GM06990 (cell line): ENCODE data around the gene ADGRB2.

ENCODE experiments used
- DNase-seq: peaks from one replicate; pipeline ENCODE4 v3.0.0-alpha.2; 2011; ENCODE audit not compliant: insufficient read length; ENCODE audit errors: extremely low read depth
- H3K27me3 ChIP-seq: replicated peaks from 2 replicates; pipeline ENCODE4 v1.6.0; 2011; ENCODE audit warnings: low read length; ENCODE audit not compliant: control insufficient read depth, insufficient read depth
- H3K36me3 ChIP-seq: 2 replicates; pipeline ENCODE4 v1.5.1; 2011; ENCODE audit warnings: low read length; ENCODE audit not compliant: control insufficient read depth, insufficient read depth
- H3K4me3 ChIP-seq: replicated peaks from 2 replicates; pipeline ENCODE4 v1.5.1; 2011; ENCODE audit warnings: low read depth, mild to moderate bottlenecking, control low read depth, low read length
- TF ChIP-seq, protein P1 (sequence below): IDR thresholded peaks from 2 replicates; pipeline ENCODE4 v1.5.1; 2011; ENCODE audit warnings: low read length, control low read depth, mild to moderate bottlenecking, inconsistent platforms; ENCODE audit not compliant: insufficient read depth, poor library complexity, severe bottlenecking

ADGRB2 gene

DNA sequence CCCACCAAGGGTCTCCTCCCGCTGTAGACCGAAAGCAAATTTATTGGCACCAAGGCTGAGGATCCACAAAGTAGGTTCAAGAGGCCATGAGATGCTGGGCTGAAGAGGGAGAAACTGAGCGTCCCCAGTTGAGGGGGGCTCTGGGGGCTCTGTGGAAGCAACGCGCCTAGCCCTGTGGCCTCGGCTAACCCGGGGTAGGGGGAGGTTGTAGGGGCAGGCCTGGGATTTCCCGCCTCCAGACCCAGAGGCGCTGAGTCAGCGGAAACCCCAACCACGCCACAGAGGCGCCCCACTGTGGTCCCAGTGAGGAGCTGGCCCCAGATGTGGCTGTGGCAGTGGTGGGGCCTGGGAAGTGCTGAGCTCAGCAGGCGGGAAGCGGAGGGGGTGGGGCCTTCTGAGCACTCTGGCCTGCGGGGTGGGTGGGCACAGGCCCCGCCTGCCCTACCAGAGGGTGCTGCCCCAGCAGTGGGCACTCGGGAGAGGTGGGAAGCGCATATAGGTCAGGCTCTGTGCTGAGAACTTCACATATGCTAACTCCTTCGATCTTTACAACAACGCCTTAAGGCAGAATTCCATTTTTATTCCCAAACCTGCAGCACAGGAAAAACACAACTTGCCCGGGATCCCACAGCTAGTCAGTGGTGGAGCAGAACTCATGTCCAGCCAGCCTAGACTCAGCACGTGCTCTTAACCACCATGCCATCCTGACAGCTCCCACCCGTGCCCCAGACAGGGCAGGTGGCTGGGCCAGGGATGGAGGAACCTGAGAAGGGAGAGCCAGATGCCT, 58.9 kb downstream of the ADGRB2 start:
- Histone ChIP-seq H3K4me3 (no peak overlapping the region), H3K36me3 (no peaks in the 10 kb centered on the region), H3K27me3 (peaks cover 2% of the 10 kb centered on the region; the same call in 1 of the 2 replicates)
- TF ChIP-seq, protein P1, sequence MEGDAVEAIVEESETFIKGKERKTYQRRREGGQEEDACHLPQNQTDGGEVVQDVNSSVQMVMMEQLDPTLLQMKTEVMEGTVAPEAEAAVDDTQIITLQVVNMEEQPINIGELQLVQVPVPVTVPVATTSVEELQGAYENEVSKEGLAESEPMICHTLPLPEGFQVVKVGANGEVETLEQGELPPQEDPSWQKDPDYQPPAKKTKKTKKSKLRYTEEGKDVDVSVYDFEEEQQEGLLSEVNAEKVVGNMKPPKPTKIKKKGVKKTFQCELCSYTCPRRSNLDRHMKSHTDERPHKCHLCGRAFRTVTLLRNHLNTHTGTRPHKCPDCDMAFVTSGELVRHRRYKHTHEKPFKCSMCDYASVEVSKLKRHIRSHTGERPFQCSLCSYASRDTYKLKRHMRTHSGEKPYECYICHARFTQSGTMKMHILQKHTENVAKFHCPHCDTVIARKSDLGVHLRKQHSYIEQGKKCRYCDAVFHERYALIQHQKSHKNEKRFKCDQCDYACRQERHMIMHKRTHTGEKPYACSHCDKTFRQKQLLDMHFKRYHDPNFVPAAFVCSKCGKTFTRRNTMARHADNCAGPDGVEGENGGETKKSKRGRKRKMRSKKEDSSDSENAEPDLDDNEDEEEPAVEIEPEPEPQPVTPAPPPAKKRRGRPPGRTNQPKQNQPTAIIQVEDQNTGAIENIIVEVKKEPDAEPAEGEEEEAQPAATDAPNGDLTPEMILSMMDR = peak; percentile 52
- peak; percentile 76 for DNase-seq

DNA sequence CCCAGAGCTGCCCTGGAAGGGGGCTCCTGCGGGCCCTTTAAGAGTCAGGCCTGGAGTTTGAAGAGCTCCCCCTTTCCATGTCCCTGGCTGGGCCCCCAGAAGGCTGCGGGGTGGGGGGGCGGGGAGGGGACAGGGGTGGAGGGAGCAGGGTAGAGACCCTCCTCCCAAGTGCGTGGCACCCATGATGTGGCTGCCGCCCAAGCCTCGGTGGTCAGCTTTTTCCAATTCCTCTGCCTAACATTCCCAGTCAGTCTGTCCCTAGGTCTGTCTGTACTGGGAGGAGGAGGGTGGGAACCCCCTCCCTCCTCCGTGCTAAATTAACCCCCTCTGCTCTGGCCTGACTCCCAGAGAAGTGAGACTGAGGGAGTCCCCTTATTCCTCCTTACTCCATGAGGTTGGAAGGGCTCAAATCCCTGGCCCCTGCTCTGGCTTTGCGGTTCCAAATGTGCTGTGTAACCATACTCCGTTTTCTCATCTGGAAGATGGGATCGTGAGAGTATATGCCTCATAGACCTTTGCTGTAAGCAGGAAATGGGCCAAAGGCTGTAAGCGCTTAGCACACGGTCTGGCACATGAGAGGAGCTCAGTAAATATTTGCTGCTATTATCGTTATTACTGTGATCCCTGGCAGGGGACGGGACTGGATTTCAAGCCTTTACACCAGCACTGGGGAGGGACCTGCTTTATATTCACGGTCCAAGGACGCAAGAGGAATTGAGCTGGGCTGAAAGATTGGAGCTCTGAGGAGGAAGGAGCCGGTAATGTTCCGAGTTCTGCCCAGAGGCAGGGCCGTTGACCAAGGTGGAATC, 59.7 kb downstream of the ADGRB2 start:
- TF ChIP-seq, protein P1 = no peak
- Histone ChIP-seq H3K27me3 (peaks cover 2% of the 10 kb centered on the region; the same call in 1 of the 2 replicates), H3K36me3 (no peaks in the 10 kb centered on the region), H3K4me3 (no peak overlapping the region; the same call in 1 of the 2 replicates)
- no peak for DNase-seq

DNA sequence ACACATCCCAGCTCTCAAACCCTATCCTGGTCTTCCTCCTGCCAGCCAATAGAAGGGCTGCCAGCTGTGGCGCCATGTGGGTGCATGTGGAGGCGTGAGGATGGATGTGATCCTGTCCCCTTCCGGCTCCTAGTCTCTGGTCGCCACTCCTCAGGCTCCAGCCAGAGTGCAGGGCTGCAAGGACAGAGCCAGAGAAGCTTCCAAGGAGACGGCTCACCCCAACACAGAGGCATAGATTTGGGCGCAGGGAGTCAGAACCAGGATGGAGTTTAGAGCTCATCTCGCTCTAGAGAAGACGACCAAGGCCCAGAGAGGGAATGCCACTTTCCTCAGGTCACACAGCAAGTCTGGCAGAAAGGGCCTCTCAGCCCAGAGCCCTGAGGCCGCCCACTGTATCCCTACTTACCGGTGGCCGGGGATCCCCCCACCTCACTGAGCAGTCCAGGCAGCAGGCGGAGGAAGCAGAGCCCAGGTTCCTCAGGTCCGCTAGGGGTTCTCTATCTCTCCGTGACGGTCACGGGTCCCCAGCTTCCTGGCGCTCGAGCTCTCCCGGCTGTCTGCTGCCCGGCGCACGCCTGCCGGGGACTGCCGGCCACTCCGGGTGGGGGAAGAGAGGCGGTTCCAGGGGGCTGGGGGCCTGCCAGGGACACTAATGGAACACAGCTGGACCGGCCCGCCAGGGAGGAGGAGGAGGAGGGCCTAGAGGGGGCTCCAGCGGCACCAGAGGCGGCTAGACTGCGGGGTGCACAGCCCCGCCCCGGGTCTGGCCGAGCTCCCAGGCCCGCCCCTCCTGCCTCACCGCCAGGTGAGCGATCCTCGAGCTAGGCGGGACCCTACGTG, 60.5 kb downstream of the ADGRB2 start, which contains the start of gene COL16A1:
COL16A1 (minus strand) TSS at position 587 of the 840 bp plus-strand sequence. CDS start 1,824 bp downstream, outside the sequence.
- Histone ChIP-seq H3K4me3 (no peak within 1 kb of the TSS; the same call in none of the 2 replicates), H3K27me3 (peaks cover 2% of the 10 kb centered on the region; the same call in 1 of the 2 replicates), H3K36me3 (no peaks in the 10 kb centered on the region)
- DNase-seq = no peak
- TF ChIP-seq, protein P1 = no peak

DNA sequence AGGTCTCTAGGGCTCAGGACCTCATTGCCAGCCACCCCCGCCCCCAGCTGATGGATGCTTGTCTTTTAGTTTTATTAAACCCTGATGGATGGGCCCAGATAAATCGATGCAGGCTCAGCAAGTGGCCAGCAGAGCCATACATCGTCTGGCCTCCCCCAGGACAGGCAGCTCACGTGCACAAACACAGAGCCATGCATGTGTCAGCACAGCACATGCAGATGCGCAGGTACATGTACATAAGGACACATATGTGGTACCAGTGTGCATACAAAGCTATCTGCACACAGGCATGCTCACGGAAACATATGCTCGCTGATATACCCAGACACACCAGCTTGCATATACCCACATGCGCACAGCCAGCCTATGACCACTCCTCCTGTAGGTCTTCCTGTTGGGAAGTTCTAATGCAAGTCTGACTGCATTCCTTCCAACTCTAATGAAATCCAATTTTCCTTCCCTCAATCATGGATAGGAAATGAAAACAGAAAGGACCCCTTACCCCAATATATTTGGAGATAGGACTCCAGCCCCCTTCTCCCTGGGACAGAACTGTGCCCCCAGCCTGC, 61.2 kb downstream of the ADGRB2 start:
- H3K36me3 ChIP-seq = no peaks in the 10 kb centered on the region
- TF ChIP-seq, protein P1 = no peak
- DNase-seq = no peak
- peaks cover 2% of the 10 kb centered on the region; the same call in 1 of the 2 replicates for H3K27me3 ChIP-seq
- no peak overlapping the region for H3K4me3 ChIP-seq

DNA sequence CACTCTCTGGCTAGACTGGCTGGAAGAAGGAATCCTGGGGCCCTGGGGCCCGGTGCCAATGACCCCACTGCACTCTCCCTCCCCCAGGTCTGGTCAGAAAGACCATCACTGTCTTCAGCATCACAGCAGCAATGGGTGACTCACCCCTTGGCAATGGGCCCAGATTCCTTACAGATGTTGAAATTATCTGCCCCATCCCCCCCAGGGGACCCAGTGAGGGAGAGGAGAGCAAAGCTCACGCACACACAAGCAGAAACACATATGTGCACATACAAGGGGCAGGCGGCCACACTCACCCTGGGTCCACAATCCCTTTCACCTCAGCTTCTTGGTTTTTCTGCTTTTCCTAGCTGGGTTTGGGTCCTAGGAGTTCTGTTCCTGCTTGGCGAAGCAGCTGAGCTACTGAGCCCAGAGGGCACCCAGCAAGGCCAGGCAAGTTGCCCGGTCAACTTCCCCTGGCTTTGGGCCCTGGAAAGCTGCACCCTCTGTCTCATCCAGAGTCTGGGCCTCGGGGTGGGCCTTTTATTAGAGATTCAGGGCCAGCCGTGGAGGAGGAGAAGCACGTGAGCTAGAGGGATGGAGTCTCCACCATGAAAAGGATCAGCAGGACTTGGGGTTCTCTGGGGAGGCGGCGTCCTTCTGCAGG, 62.9 kb downstream of the ADGRB2 start:
- Histone ChIP-seq H3K27me3 (peaks cover 2% of the 10 kb centered on the region; the same call in 1 of the 2 replicates), H3K4me3 (no peak overlapping the region), H3K36me3 (no peaks in the 10 kb centered on the region)
- TF ChIP-seq, protein P1 = no peak
- DNase-seq = no peak
